Measurements from ENCODE around the gene MTAP.

MTAP gene

DNA sequence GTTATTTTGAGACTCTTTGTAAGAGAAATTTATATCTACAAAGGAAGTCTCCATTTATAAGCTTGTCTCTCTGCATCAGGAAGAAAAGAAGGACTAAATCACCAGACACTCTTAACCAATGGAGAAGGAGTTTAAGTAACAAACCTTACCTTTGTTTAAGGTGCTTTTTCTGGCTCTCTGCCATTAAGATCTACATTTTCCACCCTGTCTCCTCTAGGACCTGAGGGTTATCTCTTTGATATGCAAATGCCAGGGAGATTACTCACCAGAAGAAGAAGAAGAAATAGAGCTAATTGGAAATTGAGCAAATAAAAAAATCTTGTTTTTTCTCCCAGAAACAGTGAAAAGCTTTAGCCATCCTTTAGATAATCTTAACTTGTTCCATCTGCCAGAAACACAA, 130.8 kb downstream of the MTAP start:
- H3K27ac Mint-ChIP-seq = no peak overlapping the region
- no peaks in the 10 kb centered on the region for H3K9me3 Mint-ChIP-seq
- TF ChIP-seq CTCF (IDR thresholded peaks at IDR 0.05; ENCODE audit: unreplicated experiment in 3 of 3) = no peak
- H3K4me1 Mint-ChIP-seq = no peaks in the 10 kb centered on the region
- no peak overlapping the region for H3K4me3 Mint-ChIP-seq
- peaks cover 34% of the 10 kb centered on the region for H3K36me3 Mint-ChIP-seq (ENCODE audit: low read depth)
- no peaks in the 10 kb centered on the region for H3K27me3 Mint-ChIP-seq (ENCODE audit: low read depth)

GRCh38 chr9:21933865-21934264, 131.4 kb downstream of the MTAP start:
- TF ChIP-seq CTCF (IDR thresholded peaks at IDR 0.05; ENCODE audit: unreplicated experiment in 3 of 3) = no peak
- Mint-ChIP-seq H3K36me3 (ENCODE audit: low read depth) (peaks cover 34% of the 10 kb centered on the region), H3K27me3 (ENCODE audit: low read depth) (no peaks in the 10 kb centered on the region), H3K9me3 (no peaks in the 10 kb centered on the region), H3K4me3 (no peak overlapping the region), H3K4me1 (no peaks in the 10 kb centered on the region), H3K27ac (no peak overlapping the region)

DNA sequence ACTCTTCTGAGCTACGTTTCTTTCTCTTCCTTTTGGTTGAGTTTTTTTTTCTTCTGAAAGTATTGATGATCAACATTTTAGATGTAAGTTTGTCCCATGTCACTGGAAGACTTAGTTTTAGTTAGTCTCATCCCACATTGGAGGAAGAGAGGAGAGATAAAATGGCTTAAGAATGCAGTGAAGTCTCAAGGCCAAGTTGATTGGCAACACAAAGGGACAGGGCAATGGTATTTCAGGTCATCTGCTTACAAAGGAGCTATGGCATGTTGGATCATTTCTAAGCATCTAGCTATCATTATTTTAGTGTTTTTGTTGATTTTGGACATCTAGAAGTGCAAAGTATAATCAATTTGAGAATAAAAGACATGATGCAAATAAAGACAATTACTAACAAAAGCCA, 133.2 kb downstream of the MTAP start:
- Mint-ChIP-seq H3K4me3 (no peak overlapping the region), H3K27ac (no peak overlapping the region), H3K4me1 (no peaks in the 10 kb centered on the region), H3K36me3 (ENCODE audit: low read depth) (peaks cover 26% of the 10 kb centered on the region), H3K27me3 (ENCODE audit: low read depth) (no peaks in the 10 kb centered on the region), H3K9me3 (no peaks in the 10 kb centered on the region)
- TF ChIP-seq CTCF (IDR thresholded peaks at IDR 0.05; ENCODE audit: unreplicated experiment in 3 of 3) = no peak

GRCh38 chr9:21936161-21936560, 133.7 kb downstream of the MTAP start:
- TF ChIP-seq CTCF (IDR thresholded peaks at IDR 0.05; ENCODE audit: unreplicated experiment in 3 of 3) = no peak

GRCh38 chr9:21941337-21941995, 139.0 kb downstream of the MTAP start:
- Mint-ChIP-seq H3K27me3 (ENCODE audit: low read depth) (peaks cover 7% of the 10 kb centered on the region), H3K4me1 (no peaks in the 10 kb centered on the region), H3K27ac (no peak overlapping the region), H3K9me3 (peaks cover 4% of the 10 kb centered on the region), H3K4me3 (no peak overlapping the region), H3K36me3 (ENCODE audit: low read depth) (no peaks in the 10 kb centered on the region)
- TF ChIP-seq CTCF (IDR thresholded peaks at IDR 0.05; ENCODE audit: unreplicated experiment in 3 of 3) = no peak

More at GRCh38 chr9:21936161-21936560, 133.7 kb downstream of the MTAP start:
- Mint-ChIP-seq H3K4me3 (no peak overlapping the region), H3K9me3 (no peaks in the 10 kb centered on the region), H3K4me1 (no peaks in the 10 kb centered on the region), H3K36me3 (ENCODE audit: low read depth) (peaks cover 21% of the 10 kb centered on the region), H3K27ac (no peak overlapping the region), H3K27me3 (ENCODE audit: low read depth) (no peaks in the 10 kb centered on the region)

DNA sequence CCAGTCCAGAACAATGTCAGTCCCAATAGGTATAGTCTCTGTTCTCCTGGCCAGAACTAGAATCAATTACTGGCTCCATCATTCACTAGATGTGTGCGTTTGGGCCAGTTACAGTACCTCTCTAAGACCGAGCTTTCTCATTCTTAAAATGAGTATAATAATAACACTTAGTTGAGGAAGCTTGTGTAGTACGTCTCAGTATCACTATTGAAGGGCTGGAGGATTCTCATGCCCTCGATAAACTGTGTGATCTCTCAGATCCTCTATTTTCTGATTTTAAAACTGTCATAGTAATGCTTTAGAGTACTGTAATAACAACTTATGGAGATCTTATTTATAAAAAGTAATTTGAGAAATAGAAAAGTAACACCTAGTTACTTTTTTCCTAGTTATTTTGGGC, 141.0 kb downstream of the MTAP start:
- Mint-ChIP-seq H3K4me3 (no peak overlapping the region), H3K4me1 (no peaks in the 10 kb centered on the region), H3K27me3 (ENCODE audit: low read depth) (peaks cover 9% of the 10 kb centered on the region), H3K27ac (no peak overlapping the region), H3K9me3 (peaks cover 4% of the 10 kb centered on the region), H3K36me3 (ENCODE audit: low read depth) (no peaks in the 10 kb centered on the region)
- no peak for TF ChIP-seq CTCF (IDR thresholded peaks at IDR 0.05; ENCODE audit: unreplicated experiment in 3 of 3)
